ENCODE measurements around the gene TUBB4A. TPM values are rescaled to one million over a fixed set of nuclear protein-coding genes. Genes with fewer than 3 reads are reported as not detected.

Gene TUBB4A
- total RNA-seq, 1 experiment from 2014 or later: 4.4 TPM

- Histone ChIP-seq H3K9me3 (ENCODE audit: control insufficient read depth, insufficient read depth, low read depth, low read length) (no peaks in the 10 kb centered on the region), H3K27ac (ENCODE audit: low read length) (no peak overlapping the region), H3K36me3 (ENCODE audit: control insufficient read depth, insufficient read depth, low read length) (no peaks in the 10 kb centered on the region), H3K4me3 (ENCODE audit: low read depth in 2 of 2, low read length in 2 of 2) (no peak overlapping the region), H3K4me1 (ENCODE audit: control insufficient read depth, insufficient read depth, low read length) (no peaks in the 10 kb centered on the region), H3K27me3 (ENCODE audit: control insufficient read depth, insufficient read depth, low read length) (no peaks in the 10 kb centered on the region)
- DNase-seq (ENCODE audit: low read depth, low spot score) (no peak), ATAC-seq (no peak)
- intact Hi-C loops (cut with micrococcal nuclease; ENCODE audit: unreplicated experiment) (no loop called here), in situ Hi-C loops (cut with HindIII; ENCODE audit: low pct_unique_long_range_greater_than_20kb, low sequenced_read_pairs) (no loop called here)
- no peak for TF ChIP-seq REST (IDR thresholded peaks at IDR 0.05; ENCODE audit: insufficient read depth in 1 of 2, low read depth in 2 of 2, low read length in 1 of 2)
- TF ChIP-seq TCF7L2 (IDR thresholded peaks at IDR 0.05; ENCODE audit: low read depth, low read length): no peak
- no peak for TF ChIP-seq CTCF (IDR thresholded peaks at IDR 0.05)
- ChIA-PET CTCF (no interaction called here), POLR2A (no interaction called here)
- no TSS peak for BruUV-seq (replicated peaks)
Measured at GRCh38 chr19:6472713-6473112, 29.4 kb downstream of the TUBB4A start.

- ChIA-PET CTCF (no interaction called here), POLR2A (no interaction called here)
- Histone ChIP-seq H3K4me3 (ENCODE audit: low read depth in 2 of 2, low read length in 2 of 2) (no peak overlapping the region), H3K4me1 (ENCODE audit: control insufficient read depth, insufficient read depth, low read length) (no peaks in the 10 kb centered on the region), H3K27me3 (ENCODE audit: control insufficient read depth, insufficient read depth, low read length) (no peaks in the 10 kb centered on the region), H3K27ac (ENCODE audit: low read length) (no peak overlapping the region), H3K9me3 (ENCODE audit: control insufficient read depth, insufficient read depth, low read depth, low read length) (no peaks in the 10 kb centered on the region), H3K36me3 (ENCODE audit: control insufficient read depth, insufficient read depth, low read length) (no peaks in the 10 kb centered on the region)
- intact Hi-C loops (cut with micrococcal nuclease; ENCODE audit: unreplicated experiment): no loop called here
- in situ Hi-C loops (cut with HindIII; ENCODE audit: low pct_unique_long_range_greater_than_20kb, low sequenced_read_pairs): no loop called here
- TF ChIP-seq CTCF (IDR thresholded peaks at IDR 0.05) (no peak), SIN3A (IDR thresholded peaks at IDR 0.05; ENCODE audit: borderline replicate concordance, insufficient read depth, low read depth, low read length) (no peak), TCF7L2 (IDR thresholded peaks at IDR 0.05; ENCODE audit: low read depth, low read length) (no peak), REST (IDR thresholded peaks at IDR 0.05; ENCODE audit: insufficient read depth in 1 of 2, low read depth in 2 of 2, low read length in 1 of 2) (no peak), POLR2AphosphoS5 (IDR thresholded peaks at IDR 0.05; ENCODE audit: low read depth, low read length) (no peak)
- no peak for DNase-seq (ENCODE audit: low read depth, low spot score)
- no peak for ATAC-seq
- no TSS peak for BruUV-seq (replicated peaks)
Measured at GRCh38 chr19:6471076-6471475, 31.0 kb downstream of the TUBB4A start.
